C4-2B (cell line): ENCODE measurements around the gene ZFYVE28.

Experiments used
- H3K27ac ChIP-seq: fragments of 450-650 bp; 2 replicates; pipeline ENCODE4 v1.5.1; 2017
- CTCF ChIP-seq: fragments of 450-650 bp; conservative IDR thresholded peaks from 2 replicates; pipeline ENCODE4 v1.5.1; 2017; ENCODE audit warnings: mild to moderate bottlenecking
- ZFX ChIP-seq: fragments of 450-650 bp; IDR thresholded peaks from 2 replicates; pipeline ENCODE4 v1.6.1; 2017

ZFYVE28 gene

GRCh38 chr4:2370597-2371320, 47.7 kb downstream of the ZFYVE28 start:
- no peak overlapping the region for H3K27ac ChIP-seq
- no peak for TF ChIP-seq ZFX
- TF ChIP-seq CTCF: no peak

GRCh38 chr4:2368746-2369437, 49.6 kb downstream of the ZFYVE28 start:
- no peak for TF ChIP-seq ZFX
- no peak for TF ChIP-seq CTCF
- no peak overlapping the region for H3K27ac ChIP-seq

- no peak overlapping the region for H3K27ac ChIP-seq
- TF ChIP-seq CTCF (no peak), ZFX (no peak)
These were observed 50.8 kb downstream of the ZFYVE28 start for GRCh38 chr4:2367626-2368025.

GRCh38 chr4:2366252-2367192, 51.9 kb downstream of the ZFYVE28 start:
- TF ChIP-seq ZFX (no peak), CTCF (no peak)
- H3K27ac ChIP-seq: no peak overlapping the region

- no peak for TF ChIP-seq ZFX
- TF ChIP-seq CTCF: no peak
- H3K27ac ChIP-seq: no peak overlapping the region
These were observed 52.6 kb downstream of the ZFYVE28 start for GRCh38 chr4:2365913-2366210.

GRCh38 chr4:2365054-2365912, 53.2 kb downstream of the ZFYVE28 start:
- no peak for TF ChIP-seq CTCF
- TF ChIP-seq ZFX: no peak
- no peak overlapping the region for H3K27ac ChIP-seq
